B cell (primary cell): Measurements from ENCODE around the gene ERP27. TPM values are rescaled to one million over a fixed set of nuclear protein-coding genes. Genes with fewer than 3 reads are reported as not detected.

Source experiments
- ATAC-seq: fragments of 200-7000 bp; cut with Tn5 transposase; one replicate; pipeline ENCODE4 v1.10.0; 2021; ENCODE audit warnings: low read depth, mild to moderate bottlenecking, moderate number of reproducible peaks, moderate library complexity
- CTCF ChIA-PET: fragments of 350-600 bp; sonication (Branson Sonifier 250); formaldehyde crosslinking; loops from one replicate; lab custom pipeline; 2021; ENCODE audit warnings: antibody characterized with exemption, inconsistent platforms; lab: Charles Lee
- POLR2A ChIA-PET: fragments of 350-600 bp; sonication (Branson Sonifier 250); formaldehyde crosslinking; loops from one replicate; lab custom pipeline; 2021; ENCODE audit warnings: antibody characterized with exemption; lab: Charles Lee
- DNase-seq: peaks from one replicate; pipeline ENCODE4 v3.0.0; 2013
- H2AFZ ChIP-seq: 2 replicates; pipeline ENCODE4 v1.6.1; 2012; ENCODE audit warnings: mild to moderate bottlenecking, low read depth, low read length; ENCODE audit not compliant: insufficient read depth, poor library complexity, severe bottlenecking
- H3K27ac ChIP-seq, 2 donors: 1 replicate in 1 of 2; 2 replicates in 1 of 2; pipeline ENCODE4 v1.5.1; 2012 to 2013; ENCODE audit warnings: low read length in 2 of 2, mild to moderate bottlenecking in 2 of 2, moderate library complexity in 1 of 2
- H3K27me3 ChIP-seq, 4 experiments: fragments of 200-600 bp in 1 of 4; sonication (generic) in 1 of 4; replicated peaks in 1 of 4; 1 replicate in 2 of 4; 2 replicates in 2 of 4; pipeline versions ENCODE4 v1.6.1 to v1.7.0; 2013 to 2016; ENCODE audit warnings: low read length in 3 of 4, mild to moderate bottlenecking in 2 of 4, mixed read lengths in 1 of 4, moderate library complexity in 1 of 4; ENCODE audit not compliant: insufficient read depth in 4 of 4, control insufficient read depth in 3 of 4; ENCODE audit errors: control extremely low read depth in 1 of 4
- H3K36me3 ChIP-seq, 2 experiments: replicated peaks in 1 of 2; 1 replicate in 1 of 2; 2 replicates in 1 of 2; pipeline versions ENCODE4 v1.6.1 to v1.7.1; 2013; ENCODE audit warnings: low read length in 1 of 2; ENCODE audit not compliant: insufficient read depth in 2 of 2, control insufficient read depth in 1 of 2; ENCODE audit errors: control extremely low read depth in 1 of 2, extremely low read depth in 1 of 2
- H3K4me1 ChIP-seq, 2 donors: fragments of 200-600 bp in 1 of 2; sonication (generic) in 1 of 2; 1 replicate in 1 of 2; 2 replicates in 1 of 2; pipeline versions ENCODE4 v1.5.1 to v1.6.1; 2013 to 2017; ENCODE audit warnings: low read length in 2 of 2; ENCODE audit not compliant: control insufficient read depth in 2 of 2, insufficient read depth in 2 of 2
- H3K4me2 ChIP-seq: replicated peaks from 2 replicates; pipeline ENCODE3; 2012; ENCODE audit warnings: mild to moderate bottlenecking, low read depth, low read length; ENCODE audit not compliant: poor library complexity, severe bottlenecking
- H3K4me3 ChIP-seq, 5 experiments: fragments of 200-600 bp in 1 of 5; sonication (generic) in 1 of 5; 1 replicate in 3 of 5; 2 replicates in 2 of 5; pipeline versions ENCODE4 v1.5.1 to v1.7.0; 2011 to 2016; ENCODE audit warnings: low read length in 4 of 5, mild to moderate bottlenecking in 4 of 5, low read depth in 2 of 5, control low read depth in 1 of 5, moderate library complexity in 1 of 5; ENCODE audit not compliant: insufficient read depth in 1 of 5; ENCODE audit errors: control extremely low read depth in 1 of 5, extremely low read depth in 1 of 5
- H3K79me2 ChIP-seq: fragments of 200-600 bp; sonication (generic); one replicate; pipeline ENCODE4 v1.6.0; 2016; ENCODE audit warnings: low read length; ENCODE audit not compliant: control insufficient read depth, insufficient read depth
- H3K9ac ChIP-seq: fragments of 200-600 bp; sonication (generic); 2 replicates; pipeline ENCODE4 v1.6.1; 2017; ENCODE audit warnings: mild to moderate bottlenecking, low read length, moderate library complexity
- H3K9me3 ChIP-seq, 3 donors: one replicate each; pipeline versions ENCODE4 v1.6.1 to v1.7.1; 2013; ENCODE audit warnings: low read length in 2 of 3; ENCODE audit not compliant: control insufficient read depth in 2 of 3, insufficient read depth in 1 of 3; ENCODE audit errors: control extremely low read depth in 1 of 3
- H4K20me1 ChIP-seq: 2 replicates; pipeline ENCODE4 v1.6.0; 2012; ENCODE audit warnings: mild to moderate bottlenecking, low read length; ENCODE audit not compliant: insufficient read depth, control insufficient read depth, poor library complexity, severe bottlenecking
- H3K27ac Mint-ChIP-seq: one replicate; pipeline ENCODE4 v1.8.0; 2021; ENCODE audit warnings: mixed read lengths
- H3K27me3 Mint-ChIP-seq: one replicate; pipeline ENCODE4 v1.8.0; 2021; ENCODE audit warnings: mixed read lengths
- H3K4me1 Mint-ChIP-seq: one replicate; pipeline ENCODE4 v1.8.0; 2021; ENCODE audit warnings: mixed read lengths
- H3K4me3 Mint-ChIP-seq: one replicate; pipeline ENCODE4 v1.8.0; 2021; ENCODE audit warnings: mixed read lengths
- H3K9me3 Mint-ChIP-seq: one replicate; pipeline ENCODE4 v1.8.0; 2022; ENCODE audit warnings: mixed read lengths; ENCODE audit not compliant: insufficient read depth
- EZH2 ChIP-seq: IDR thresholded peaks from 2 replicates; pipeline ENCODE4 v1.6.1; 2012; ENCODE audit warnings: borderline replicate concordance, low read depth, mild to moderate bottlenecking, moderate library complexity, low read length; ENCODE audit not compliant: insufficient read depth, poor library complexity, severe bottlenecking
- WGBS: methylation state at CpG from one replicate; pipeline ENCODE4 v1.1.5; 2013; ENCODE audit warnings: missing lambda C conversion rate; ENCODE audit not compliant: insufficient coverage; 5-methylcytosine and 5-hydroxymethylcytosine counted together
- intact Hi-C: fragments of 100-400 bp; cut with micrococcal nuclease; formaldehyde crosslinking; loops from one replicate; pipeline ENCODE4 v1.10.0; 2022
- polyA plus RNA-seq: library from polyadenylated mRNA; depleted of rRNA; stranded (reverse); fragments of >200 nt; gene quantifications from 2 replicates; pipeline ENCODE4 v1.2.3, GENCODE V29; 2012
- total RNA-seq, 2 donors: library from RNA; stranded (reverse); fragments of 120-200 nt in 1 of 2; gene quantifications; 1 replicate in 1 of 2; 2 replicates in 1 of 2; pipeline versions ENCODE4 v1.2.3 to v1.2.4, GENCODE V29; 2013 to 2022
- TF ChIP-seq, protein P1 (sequence below): fragments of 200-600 bp; IDR thresholded peaks from one replicate; pipeline ENCODE4 v1.8.0; 2022; ENCODE audit warnings: antibody characterized with exemption, mild to moderate bottlenecking

The ERP27 gene
- total and polyA plus RNA-seq, 2 donors (not counting 1 experiment from before 2014, with no cell fraction given): 7.8 to 9.0 TPM

DNA sequence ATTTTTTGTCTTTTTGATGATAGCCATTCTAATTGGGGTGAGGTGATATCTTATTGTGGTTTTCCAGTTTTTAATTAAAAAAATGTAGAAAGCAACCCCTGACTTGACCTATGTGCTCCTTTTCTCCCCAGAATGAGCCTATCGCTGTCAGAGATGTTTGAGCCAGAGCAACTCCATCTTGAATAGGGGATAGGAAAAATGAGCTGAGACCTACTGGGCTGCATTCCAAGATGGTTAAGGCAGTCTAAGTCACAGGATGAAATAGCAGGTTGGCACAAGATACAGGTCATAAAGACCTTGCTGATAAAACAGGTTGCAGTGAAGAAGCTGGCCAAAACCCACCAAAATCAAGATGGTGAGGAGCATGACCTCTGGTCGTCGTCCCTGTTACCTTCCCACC is 13.8 kb downstream of the ERP27 start:
- no peak for TF ChIP-seq EZH2
- TF ChIP-seq, protein P1, sequence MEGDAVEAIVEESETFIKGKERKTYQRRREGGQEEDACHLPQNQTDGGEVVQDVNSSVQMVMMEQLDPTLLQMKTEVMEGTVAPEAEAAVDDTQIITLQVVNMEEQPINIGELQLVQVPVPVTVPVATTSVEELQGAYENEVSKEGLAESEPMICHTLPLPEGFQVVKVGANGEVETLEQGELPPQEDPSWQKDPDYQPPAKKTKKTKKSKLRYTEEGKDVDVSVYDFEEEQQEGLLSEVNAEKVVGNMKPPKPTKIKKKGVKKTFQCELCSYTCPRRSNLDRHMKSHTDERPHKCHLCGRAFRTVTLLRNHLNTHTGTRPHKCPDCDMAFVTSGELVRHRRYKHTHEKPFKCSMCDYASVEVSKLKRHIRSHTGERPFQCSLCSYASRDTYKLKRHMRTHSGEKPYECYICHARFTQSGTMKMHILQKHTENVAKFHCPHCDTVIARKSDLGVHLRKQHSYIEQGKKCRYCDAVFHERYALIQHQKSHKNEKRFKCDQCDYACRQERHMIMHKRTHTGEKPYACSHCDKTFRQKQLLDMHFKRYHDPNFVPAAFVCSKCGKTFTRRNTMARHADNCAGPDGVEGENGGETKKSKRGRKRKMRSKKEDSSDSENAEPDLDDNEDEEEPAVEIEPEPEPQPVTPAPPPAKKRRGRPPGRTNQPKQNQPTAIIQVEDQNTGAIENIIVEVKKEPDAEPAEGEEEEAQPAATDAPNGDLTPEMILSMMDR: no peak
- ATAC-seq (no peak), DNase-seq (no peak)
- Histone ChIP-seq H2AFZ (no peak overlapping the region), H3K9ac (no peak overlapping the region), H3K79me2 (no peaks in the 10 kb centered on the region), H3K4me2 (no peak overlapping the region), H4K20me1 (no peaks in the 10 kb centered on the region), H3K27me3 (no peaks in the 10 kb centered on the region), H3K4me3 (no peak overlapping the region), H3K27ac (no peak overlapping the region), H3K4me1 (peaks cover 7 to 15% of the 10 kb centered on the region in 2 donors), H3K9me3 (peaks cover 1 to 3% (median 3%) of the 10 kb centered on the region in 3 donors), H3K36me3 (peaks cover under 1 to 8% of the 10 kb centered on the region in 2 experiments)
- ChIA-PET POLR2A (no interaction called here), CTCF (no interaction called here)
- WGBS: 100% methylated on average over 2 of the region's 3 CpGs
- Mint-ChIP-seq H3K4me1 (peaks cover 20% of the 10 kb centered on the region), H3K27ac (no peak overlapping the region), H3K4me3 (no peak overlapping the region), H3K27me3 (no peaks in the 10 kb centered on the region), H3K9me3 (no peaks in the 10 kb centered on the region)
- intact Hi-C loops: loop anchor here (5.0 kb wide), 1 partner anchor 37 kb away; the partner anchor contains the start of gene MGP

DNA sequence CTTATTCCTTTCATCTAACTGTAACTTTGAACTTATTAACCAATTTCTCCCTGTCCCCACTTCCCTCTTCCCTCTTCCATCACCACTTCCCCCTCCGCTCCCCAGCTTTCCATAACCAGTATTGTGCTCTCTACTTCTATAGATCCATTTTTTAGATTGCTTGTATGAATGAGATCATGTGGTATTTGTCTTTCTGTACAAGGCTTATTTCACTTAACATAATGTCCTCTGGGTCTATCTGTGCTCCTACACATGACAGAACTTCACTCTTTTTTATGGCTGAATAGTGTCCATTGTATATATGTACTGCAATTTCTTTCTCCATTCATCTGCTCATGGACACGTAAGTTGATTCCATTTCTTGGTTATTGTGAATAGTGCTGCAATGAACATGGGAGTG is 14.4 kb downstream of the ERP27 start:
- Histone ChIP-seq H3K4me2 (no peak overlapping the region), H3K27me3 (no peaks in the 10 kb centered on the region), H3K36me3 (peaks cover 7 to 12% of the 10 kb centered on the region in 2 experiments), H3K9ac (no peak overlapping the region), H3K27ac (no peak overlapping the region), H3K4me3 (no peak overlapping the region), H2AFZ (no peak overlapping the region), H3K79me2 (no peaks in the 10 kb centered on the region), H3K4me1 (peaks cover 7 to 15% of the 10 kb centered on the region in 2 donors), H4K20me1 (no peaks in the 10 kb centered on the region), H3K9me3 (peaks cover 1 to 3% (median 3%) of the 10 kb centered on the region in 3 donors)
- Mint-ChIP-seq H3K4me1 (peaks cover 20% of the 10 kb centered on the region), H3K9me3 (no peaks in the 10 kb centered on the region), H3K27me3 (no peaks in the 10 kb centered on the region), H3K27ac (no peak overlapping the region), H3K4me3 (no peak overlapping the region)
- ChIA-PET POLR2A (no interaction called here), CTCF (no interaction called here)
- TF ChIP-seq, protein P1: no peak
- no peak for TF ChIP-seq EZH2
- intact Hi-C loops: loop anchor here (5.0 kb wide), 1 partner anchor 37 kb away; the partner anchor contains the start of gene MGP
- no CpG with 5 or more reads among the region's 2 CpGs for WGBS
- ATAC-seq: no peak
- DNase-seq: no peak
